Epithelial cell of esophagus (primary cell): Measurements from ENCODE around the gene PHC3.

Source experiments
- DNase-seq: peaks from one replicate; pipeline ENCODE4 v3.0.0; 2010; ENCODE audit warnings: low read depth
- H3K4me3 ChIP-seq: 2 replicates; pipeline ENCODE4 v1.5.1; 2011; ENCODE audit warnings: mild to moderate bottlenecking, low read length, control low read depth
- CTCF ChIP-seq: IDR thresholded peaks from 2 replicates; pipeline ENCODE4 v1.5.1; 2011; ENCODE audit warnings: low read depth, mild to moderate bottlenecking, low read length, control low read depth, inconsistent platforms; ENCODE audit not compliant: insufficient read depth; ENCODE audit errors: missing control alignments

PHC3 gene

GRCh38 chr3:170163956-170164645 lies 17.4 kb downstream of the PHC3 start:
- no peak for TF ChIP-seq CTCF
- no peak for DNase-seq
- H3K4me3 ChIP-seq, result no peak overlapping the region

GRCh38 chr3:170162630-170163029 lies 18.9 kb downstream of the PHC3 start:
- no peak for TF ChIP-seq CTCF

GRCh38 chr3:170162052-170162451 lies 19.5 kb downstream of the PHC3 start:
- TF ChIP-seq CTCF, result no peak
- DNase-seq, result no peak
- H3K4me3 ChIP-seq, result no peak overlapping the region

More at GRCh38 chr3:170162630-170163029, 18.9 kb downstream of the PHC3 start:
- DNase-seq, result no peak
- H3K4me3 ChIP-seq, result no peak overlapping the region

- H3K4me3 ChIP-seq, result no peak overlapping the region
- TF ChIP-seq CTCF, result no peak
- DNase-seq, result no peak
Observed at GRCh38 chr3:170159933-170160332, 21.6 kb downstream of the PHC3 start.

- H3K4me3 ChIP-seq, result no peak overlapping the region
- no peak for TF ChIP-seq CTCF
- no peak for DNase-seq
Observed at GRCh38 chr3:170159459-170159858, 22.1 kb downstream of the PHC3 start.

- no peak for DNase-seq
- no peak overlapping the region for H3K4me3 ChIP-seq
- no peak for TF ChIP-seq CTCF
Observed at GRCh38 chr3:170155604-170156003, 25.9 kb downstream of the PHC3 start.

GRCh38 chr3:170154569-170155143 lies 26.9 kb downstream of the PHC3 start:
- H3K4me3 ChIP-seq, result no peak overlapping the region

More at GRCh38 chr3:170154569-170155143, 26.9 kb downstream of the PHC3 start:
- no peak for TF ChIP-seq CTCF
- DNase-seq, result no peak
